ENCODE measurements around the gene SLC10A1.

Gene SLC10A1

DNA sequence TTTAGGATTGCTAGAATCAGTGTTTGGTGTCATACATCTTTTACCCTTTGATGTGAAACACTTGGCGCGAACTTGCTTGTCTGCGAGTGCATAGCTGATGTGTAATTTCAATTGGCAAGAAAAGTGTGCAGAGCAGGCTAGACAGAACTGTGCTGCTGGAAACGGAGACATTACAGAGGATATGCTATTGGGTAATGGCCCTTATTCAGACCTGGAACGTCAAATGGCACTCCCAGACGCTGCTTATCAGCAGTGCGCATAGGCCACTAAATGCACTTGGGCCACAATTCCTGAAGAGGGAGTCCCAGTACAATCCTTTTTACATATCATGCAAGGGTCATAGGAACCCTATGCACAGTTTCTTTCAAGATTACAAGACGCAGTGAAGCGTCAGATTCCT, 15.7 kb upstream of the SLC10A1 start:
- ChIA-PET POLR2A (no interaction called here), CTCF (no interaction called here)
- TF ChIP-seq, protein P1, sequence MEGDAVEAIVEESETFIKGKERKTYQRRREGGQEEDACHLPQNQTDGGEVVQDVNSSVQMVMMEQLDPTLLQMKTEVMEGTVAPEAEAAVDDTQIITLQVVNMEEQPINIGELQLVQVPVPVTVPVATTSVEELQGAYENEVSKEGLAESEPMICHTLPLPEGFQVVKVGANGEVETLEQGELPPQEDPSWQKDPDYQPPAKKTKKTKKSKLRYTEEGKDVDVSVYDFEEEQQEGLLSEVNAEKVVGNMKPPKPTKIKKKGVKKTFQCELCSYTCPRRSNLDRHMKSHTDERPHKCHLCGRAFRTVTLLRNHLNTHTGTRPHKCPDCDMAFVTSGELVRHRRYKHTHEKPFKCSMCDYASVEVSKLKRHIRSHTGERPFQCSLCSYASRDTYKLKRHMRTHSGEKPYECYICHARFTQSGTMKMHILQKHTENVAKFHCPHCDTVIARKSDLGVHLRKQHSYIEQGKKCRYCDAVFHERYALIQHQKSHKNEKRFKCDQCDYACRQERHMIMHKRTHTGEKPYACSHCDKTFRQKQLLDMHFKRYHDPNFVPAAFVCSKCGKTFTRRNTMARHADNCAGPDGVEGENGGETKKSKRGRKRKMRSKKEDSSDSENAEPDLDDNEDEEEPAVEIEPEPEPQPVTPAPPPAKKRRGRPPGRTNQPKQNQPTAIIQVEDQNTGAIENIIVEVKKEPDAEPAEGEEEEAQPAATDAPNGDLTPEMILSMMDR (IDR thresholded peaks at IDR 0.05; ENCODE audit: insufficient read depth, low read length, missing control alignments), result no peak
- no peak overlapping the region for H3K4me3 ChIP-seq (ENCODE audit: low read depth, low read length)
- DNase-seq (ENCODE audit: low read depth, low spot score), result no peak

DNA sequence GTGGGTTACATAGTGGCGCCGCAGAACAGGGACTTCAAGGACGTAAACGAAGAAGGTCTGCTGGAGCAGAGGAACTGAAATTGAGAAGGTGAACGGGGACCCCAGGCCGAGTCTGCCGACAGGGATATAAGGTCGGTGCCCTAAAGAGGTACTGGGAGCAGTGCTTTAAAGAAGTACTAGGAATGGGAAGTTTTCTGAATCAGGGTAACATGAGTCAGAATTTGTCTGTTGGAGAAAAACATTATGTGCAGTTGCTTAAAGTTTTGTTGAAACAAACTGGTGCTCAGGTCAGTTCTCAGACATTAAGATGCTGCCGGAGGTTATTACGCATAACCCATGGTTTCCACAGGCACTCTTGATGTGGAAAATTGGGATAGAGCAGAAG, 14.8 kb upstream of the SLC10A1 start:
- H3K4me3 ChIP-seq (ENCODE audit: low read depth, low read length), result no peak overlapping the region
- DNase-seq (ENCODE audit: low read depth, low spot score), result no peak
- CTCF ChIA-PET, result no interaction called here
- POLR2A ChIA-PET, result no interaction called here
- TF ChIP-seq, protein P1 (IDR thresholded peaks at IDR 0.05; ENCODE audit: insufficient read depth, low read length, missing control alignments), result no peak

DNA sequence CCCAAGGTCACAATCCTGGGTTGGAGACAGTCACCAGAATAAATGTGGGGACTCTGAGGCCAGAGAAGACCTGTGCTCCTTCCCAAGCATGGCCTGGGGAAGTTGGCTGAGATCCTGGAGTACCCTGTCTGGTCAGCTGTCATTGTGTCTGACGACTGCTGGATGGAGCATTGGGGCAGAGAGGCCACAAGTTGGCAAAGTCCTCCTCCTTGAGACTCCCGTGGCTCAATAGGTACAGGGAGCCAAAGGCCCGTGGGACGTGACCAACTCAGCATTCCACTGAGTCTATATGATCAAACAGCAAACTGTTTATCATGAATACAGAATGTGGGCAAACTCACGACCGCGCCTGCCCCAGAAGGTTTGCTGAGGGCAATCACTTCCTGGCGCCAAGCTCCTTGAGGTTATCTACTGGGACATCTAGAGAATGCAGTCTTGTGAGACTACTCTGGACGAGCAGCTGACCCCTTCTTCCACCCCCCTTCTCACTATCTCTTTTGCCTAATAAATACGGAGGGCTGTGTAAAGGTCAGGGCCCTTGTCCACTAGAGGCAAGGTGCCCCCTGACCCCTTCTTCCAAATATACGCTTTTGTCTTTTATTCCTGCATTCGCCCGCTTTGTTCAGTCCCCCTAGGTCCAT, 14.3 kb upstream of the SLC10A1 start:
- CTCF ChIA-PET, result no interaction called here
- no peak for DNase-seq (ENCODE audit: low read depth, low spot score)
- H3K4me3 ChIP-seq (ENCODE audit: low read depth, low read length), result no peak overlapping the region
- POLR2A ChIA-PET, result no interaction called here
- TF ChIP-seq, protein P1 (IDR thresholded peaks at IDR 0.05; ENCODE audit: insufficient read depth, low read length, missing control alignments), result no peak

DNA sequence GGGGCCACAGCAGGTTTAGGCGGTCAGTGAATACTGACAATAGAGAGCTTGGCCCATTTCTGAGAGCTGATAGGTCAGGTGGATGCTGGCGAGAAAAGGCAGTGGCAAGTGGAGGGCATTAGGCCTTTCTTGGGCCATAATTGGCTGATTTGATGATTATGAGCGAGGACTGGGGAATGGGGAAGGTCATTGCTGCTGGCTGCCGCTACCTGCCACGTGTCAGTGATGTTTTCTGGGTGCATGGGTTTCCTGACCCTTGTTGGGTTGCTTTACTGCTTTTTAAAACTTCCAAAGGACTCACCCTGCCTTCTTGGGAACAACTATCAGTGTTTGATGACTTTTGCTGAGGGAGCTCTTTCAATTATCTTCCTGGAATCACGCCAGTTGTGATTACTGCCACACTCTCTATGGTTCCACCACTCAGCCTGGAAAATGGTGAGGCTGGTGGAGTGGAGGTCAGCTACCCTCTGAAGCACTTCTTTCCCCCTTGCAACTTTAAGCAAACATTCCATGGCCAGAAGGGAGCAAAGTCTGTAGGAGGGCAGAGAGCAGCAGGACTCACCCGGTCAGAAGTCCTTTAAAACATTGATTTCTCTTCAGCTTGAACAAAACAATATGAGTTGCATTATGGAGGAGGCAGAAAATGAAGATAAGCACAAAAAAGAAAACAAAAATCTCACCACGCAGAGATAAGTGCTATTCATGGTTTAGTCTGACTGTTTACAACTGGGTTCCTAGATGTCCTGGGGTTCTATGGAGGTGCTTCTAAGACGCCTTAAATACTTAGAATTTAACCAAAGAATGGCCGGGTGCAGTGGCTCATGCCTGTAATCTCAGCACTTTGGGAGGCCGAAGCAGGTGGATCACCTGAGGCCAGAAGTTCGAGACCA, 12.1 kb upstream of the SLC10A1 start:
- TF ChIP-seq, protein P1 (IDR thresholded peaks at IDR 0.05; ENCODE audit: insufficient read depth, low read length, missing control alignments), result no peak
- CTCF ChIA-PET, result interaction anchor here (0.6 to 1.5 kb wide), 2 partner anchors 9 to 227 kb away, joined by 3 to 8 read pairs; no protein-coding TSS in a partner anchor
- POLR2A ChIA-PET, result no interaction called here
- no peak for DNase-seq (ENCODE audit: low read depth, low spot score)
- H3K4me3 ChIP-seq (ENCODE audit: low read depth, low read length), result no peak overlapping the region

DNA sequence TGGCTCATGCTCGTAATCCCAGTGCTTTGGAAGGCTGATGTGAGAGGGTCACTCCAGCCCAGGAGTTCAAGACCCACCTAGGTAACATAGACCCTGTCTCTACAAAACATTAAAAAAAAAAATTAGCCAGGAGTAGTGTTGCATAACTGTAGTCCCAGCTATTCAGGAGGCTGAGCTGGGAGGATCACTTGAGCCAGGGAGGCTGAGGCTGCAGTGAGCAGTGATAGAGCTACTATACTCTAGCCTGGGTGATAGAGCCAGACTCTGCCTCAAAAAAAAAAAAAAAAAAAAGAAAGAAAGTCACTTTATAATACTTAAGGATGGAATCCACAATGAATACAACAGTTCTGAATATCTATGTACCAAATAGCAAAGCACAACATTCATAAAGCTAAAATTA, 10.2 kb upstream of the SLC10A1 start:
- ChIA-PET POLR2A (no interaction called here), CTCF (interaction anchor here (2.1 kb wide), 1 partner anchor 11 kb away, joined by 8 read pairs; no protein-coding TSS in a partner anchor)
- no peak overlapping the region for H3K4me3 ChIP-seq (ENCODE audit: low read depth, low read length)
- DNase-seq (ENCODE audit: low read depth, low spot score), result no peak
- TF ChIP-seq, protein P1 (IDR thresholded peaks at IDR 0.05; ENCODE audit: insufficient read depth, low read length, missing control alignments), result no peak

DNA sequence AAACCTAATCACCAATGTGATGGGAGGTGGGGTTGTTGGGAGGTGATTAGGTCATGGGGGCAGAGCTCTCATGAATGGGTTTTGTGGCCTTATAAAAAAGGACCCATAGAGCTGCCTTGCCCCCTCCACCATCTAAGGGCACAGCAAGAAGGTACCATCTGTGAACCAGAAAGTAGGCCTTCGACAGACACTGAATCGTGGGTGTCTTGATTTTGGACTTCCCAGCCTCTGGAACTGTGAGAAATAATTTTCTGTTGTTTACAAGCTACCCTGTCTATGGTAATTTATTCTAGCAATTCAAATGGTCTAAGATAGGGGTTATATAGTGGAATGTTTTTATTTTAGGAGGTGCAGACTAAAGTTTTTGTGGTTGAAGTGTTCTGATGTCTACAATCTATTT, 7.9 kb upstream of the SLC10A1 start:
- CTCF ChIA-PET, result interaction anchor here (1.3 kb wide), 1 partner anchor 14 kb away, joined by 4 read pairs; no protein-coding TSS in a partner anchor
- H3K4me3 ChIP-seq (ENCODE audit: low read depth, low read length), result no peak overlapping the region
- POLR2A ChIA-PET, result no interaction called here
- no peak for DNase-seq (ENCODE audit: low read depth, low spot score)
- TF ChIP-seq, protein P1 (IDR thresholded peaks at IDR 0.05; ENCODE audit: insufficient read depth, low read length, missing control alignments), result no peak

Data from AG04449 (cell line).